HG02588 (cell line): ENCODE measurements around the gene UBXN6.
A peak's percentile ranks its signal among the peaks of the same experiment; 100 is the strongest.

ENCODE experiments used
- ATAC-seq: cut with Tn5 transposase; IDR thresholded peaks from one replicate; pipeline ENCODE4 v1.9.1; 2021; ENCODE audit warnings: mild to moderate bottlenecking, moderate library complexity; ENCODE audit not compliant: unreplicated experiment

The UBXN6 gene

DNA sequence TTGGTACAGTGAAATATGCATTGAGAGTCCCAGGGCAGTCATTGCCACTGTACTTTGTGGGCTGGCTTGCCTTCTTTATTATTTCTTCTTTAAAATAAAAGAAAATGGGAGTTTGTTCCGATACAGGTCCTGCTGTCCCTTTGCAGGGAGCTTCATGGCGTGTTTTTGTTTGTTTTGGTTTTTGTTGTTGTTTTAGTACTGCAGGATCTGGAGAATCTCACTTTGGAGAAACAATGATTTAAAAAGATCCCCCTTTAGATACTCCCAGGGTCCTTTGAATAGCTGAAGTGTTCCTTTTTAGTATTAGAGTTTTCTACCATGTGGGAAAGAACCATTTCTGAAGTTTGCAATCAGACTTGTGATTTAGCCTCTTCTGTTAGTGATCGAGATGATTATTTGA, 44.0 kb downstream of the UBXN6 start:
- no peak for ATAC-seq

- ATAC-seq = no peak
Observed at GRCh38 chr19:4409123-4409933, 48.3 kb downstream of the UBXN6 start.

- no peak for ATAC-seq
Observed at GRCh38 chr19:4406626-4407025, 51.0 kb downstream of the UBXN6 start.

- ATAC-seq = no peak
Observed at GRCh38 chr19:4405977-4406376, 51.6 kb downstream of the UBXN6 start.

DNA sequence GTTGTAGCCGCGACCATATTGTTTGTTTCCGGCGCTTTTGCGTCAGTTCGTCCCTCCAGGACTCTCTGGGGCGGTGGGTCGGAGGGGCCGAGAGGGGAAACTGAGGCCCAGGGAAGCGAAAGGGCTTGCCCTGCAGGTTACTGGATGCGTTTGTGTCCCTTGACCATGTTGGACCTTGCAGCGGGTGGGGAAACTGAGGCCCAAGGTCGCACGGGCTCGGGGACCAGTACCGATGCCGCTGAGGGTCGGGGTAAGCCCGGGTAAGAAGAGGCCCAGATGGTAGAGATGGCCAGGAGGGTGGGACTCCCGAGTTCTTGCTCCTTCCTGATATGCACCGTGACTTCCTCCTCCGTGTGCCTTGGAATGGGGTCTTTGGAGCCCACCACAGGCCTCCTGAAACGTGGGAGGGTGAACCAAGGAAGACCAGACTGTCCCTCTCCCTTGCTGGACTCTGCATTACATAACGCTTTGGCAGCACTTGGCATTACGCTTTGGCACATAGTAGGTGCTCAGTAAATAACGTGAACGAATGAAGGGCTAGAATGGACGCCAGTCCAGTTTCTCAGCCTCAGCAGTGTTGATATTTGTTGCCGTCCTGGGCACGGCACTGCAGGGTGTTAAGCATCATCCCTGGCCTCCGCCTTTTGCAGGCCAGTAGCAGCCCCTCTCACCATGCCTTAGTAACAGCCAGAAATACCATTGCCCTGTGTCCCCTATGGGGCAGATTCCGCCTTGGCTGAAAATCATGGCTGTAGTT, 54.4 kb downstream of the UBXN6 start:
- no peak for ATAC-seq

- peak; percentile 74 for ATAC-seq
Observed at GRCh38 chr19:4402171-4403004, 55.2 kb downstream of the UBXN6 start, which contains the start of gene CHAF1A. TSS of gene CHAF1A (plus strand) at chr19:4402640. CDS start at chr19:4402763, 123 bp downstream.

DNA sequence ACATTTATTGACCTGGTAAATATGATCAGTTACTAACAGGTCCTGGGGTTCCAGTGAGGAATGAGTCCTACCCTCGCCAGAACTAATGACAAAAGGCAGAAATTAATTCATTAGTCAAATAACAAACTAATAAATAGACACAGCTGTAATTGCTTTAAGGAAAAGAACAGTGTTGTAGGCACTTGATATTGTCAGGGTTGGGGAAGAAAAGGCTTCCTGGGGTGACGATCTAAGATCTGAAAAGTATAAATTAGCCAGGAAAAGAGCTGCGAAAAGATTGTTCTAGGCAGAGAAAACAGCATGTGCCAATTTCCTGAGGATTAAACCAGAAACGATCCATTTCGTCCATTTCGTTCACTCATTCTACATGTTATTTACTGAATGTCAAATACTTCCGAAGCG, 55.8 kb downstream of the UBXN6 start:
- ATAC-seq = no peak

- ATAC-seq = peak; percentile 55
Observed at GRCh38 chr19:4400135-4400936, 57.3 kb downstream of the UBXN6 start, which contains the start of gene SH3GL1. TSS of gene SH3GL1 (minus strand) at chr19:4400547. CDS start at chr19:4400368, 179 bp downstream.

DNA sequence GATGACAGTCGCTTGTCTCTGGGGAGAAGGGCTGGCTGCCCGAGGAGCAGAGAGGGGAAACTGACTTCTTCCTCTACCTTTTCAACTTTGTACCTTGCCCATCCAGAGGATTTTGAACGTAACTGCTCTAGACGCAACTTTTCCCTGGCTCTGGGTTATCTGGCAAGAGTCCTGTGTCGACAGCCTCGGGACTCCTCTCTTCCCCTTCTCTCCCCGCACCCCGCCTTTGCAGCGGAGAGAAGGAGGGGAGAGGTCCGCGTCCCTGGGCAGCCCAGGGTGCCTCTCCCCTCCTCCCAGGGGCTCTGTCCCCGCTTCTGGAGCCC, 57.8 kb downstream of the UBXN6 start:
- ATAC-seq = no peak

DNA sequence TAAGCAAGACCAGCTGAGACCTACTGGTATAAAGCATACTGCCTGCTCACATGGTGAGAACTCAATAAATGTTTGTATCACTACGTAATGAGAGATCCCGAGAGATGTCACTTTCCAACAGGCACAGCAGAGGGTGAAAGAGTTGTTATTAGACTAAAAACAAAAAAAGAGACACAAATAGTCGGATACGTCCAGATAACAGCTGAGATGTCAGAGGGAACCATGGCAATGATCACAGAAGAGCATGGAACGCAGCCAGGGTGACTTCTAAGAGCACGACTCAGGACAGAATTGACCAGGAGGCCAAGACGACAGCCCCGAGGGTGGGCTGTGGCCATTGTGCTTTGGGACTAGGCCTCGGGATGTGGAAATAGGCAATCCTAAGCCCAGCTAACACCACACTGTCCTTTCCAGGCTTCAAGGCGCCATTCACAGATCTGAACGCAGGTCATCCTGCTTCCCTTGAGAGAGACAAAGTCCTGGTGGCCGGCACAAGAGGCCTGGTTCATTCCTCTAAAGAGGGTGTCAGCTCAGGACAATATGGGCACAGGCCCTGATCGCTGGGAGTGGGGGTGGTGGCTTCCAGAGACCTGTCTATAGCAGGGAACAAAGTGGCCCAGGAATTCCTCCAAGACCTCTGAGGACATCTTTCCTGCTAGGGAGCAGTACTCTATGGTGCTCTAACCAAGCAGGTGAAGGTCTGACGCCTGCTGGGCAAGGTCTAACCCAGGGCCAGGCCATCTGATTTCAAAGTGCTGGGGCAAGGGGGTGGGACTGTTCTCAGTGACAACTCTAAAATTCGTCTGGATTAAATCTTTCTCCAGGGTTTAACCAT, 60.4 kb downstream of the UBXN6 start:
- no peak for ATAC-seq
